ENCODE data around the gene OLFM3.

DNA sequence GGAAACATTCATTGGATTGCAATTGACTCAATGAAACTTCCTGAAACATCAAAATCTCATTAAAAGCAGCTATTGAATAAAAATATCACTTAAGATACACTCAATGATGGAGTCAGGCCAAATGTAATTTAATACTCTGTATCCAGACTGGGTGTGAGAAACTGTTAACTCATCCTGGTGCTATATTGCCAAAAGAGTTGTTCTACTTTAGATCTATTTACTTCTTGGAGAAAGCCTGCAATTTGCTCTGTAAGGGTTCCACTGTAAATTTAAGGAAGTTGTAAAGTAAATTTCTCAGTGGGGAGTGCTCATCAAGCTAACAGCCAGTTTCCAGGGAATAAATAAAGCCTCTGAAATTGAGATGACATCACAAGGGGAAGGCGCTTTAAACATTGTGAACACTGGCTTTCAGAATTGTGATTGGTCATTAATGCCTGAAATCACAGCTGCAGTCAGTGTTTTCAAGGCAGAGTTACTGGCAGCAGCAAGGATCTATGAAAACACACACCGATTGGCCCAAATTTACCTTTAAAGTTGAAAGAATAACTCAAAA lies 91.4 kb downstream of the OLFM3 start:
- TF ChIP-seq, protein P1, sequence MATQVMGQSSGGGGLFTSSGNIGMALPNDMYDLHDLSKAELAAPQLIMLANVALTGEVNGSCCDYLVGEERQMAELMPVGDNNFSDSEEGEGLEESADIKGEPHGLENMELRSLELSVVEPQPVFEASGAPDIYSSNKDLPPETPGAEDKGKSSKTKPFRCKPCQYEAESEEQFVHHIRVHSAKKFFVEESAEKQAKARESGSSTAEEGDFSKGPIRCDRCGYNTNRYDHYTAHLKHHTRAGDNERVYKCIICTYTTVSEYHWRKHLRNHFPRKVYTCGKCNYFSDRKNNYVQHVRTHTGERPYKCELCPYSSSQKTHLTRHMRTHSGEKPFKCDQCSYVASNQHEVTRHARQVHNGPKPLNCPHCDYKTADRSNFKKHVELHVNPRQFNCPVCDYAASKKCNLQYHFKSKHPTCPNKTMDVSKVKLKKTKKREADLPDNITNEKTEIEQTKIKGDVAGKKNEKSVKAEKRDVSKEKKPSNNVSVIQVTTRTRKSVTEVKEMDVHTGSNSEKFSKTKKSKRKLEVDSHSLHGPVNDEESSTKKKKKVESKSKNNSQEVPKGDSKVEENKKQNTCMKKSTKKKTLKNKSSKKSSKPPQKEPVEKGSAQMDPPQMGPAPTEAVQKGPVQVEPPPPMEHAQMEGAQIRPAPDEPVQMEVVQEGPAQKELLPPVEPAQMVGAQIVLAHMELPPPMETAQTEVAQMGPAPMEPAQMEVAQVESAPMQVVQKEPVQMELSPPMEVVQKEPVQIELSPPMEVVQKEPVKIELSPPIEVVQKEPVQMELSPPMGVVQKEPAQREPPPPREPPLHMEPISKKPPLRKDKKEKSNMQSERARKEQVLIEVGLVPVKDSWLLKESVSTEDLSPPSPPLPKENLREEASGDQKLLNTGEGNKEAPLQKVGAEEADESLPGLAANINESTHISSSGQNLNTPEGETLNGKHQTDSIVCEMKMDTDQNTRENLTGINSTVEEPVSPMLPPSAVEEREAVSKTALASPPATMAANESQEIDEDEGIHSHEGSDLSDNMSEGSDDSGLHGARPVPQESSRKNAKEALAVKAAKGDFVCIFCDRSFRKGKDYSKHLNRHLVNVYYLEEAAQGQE (IDR thresholded peaks at IDR 0.05; ENCODE audit: low read depth): no peak
- TF ChIP-seq FOXM1 (IDR thresholded peaks at IDR 0.05; ENCODE audit: borderline replicate concordance, low read depth): no peak
- no peak for TF ChIP-seq EP300 (IDR thresholded peaks at IDR 0.05; ENCODE audit: borderline replicate concordance)
- TF ChIP-seq NFIC (IDR thresholded peaks at IDR 0.05): no peak

Measured in Ishikawa (cell line).